ENCODE measurements around the gene MAP3K14.

MAP3K14 gene

GRCh38 chr17:45316434-45317110 is at the start of gene MAP3K14:
Gene MAP3K14 (minus strand): TSS chr17:45317020. CDS start chr17:45290745, 26,275 bp downstream.
- Histone ChIP-seq H2AFZ (peak within 1 kb of the TSS; percentile 91), H3K9ac (peak within 1 kb of the TSS; percentile 74)

GRCh38 chr17:45366049-45366448 is 49.2 kb upstream of the MAP3K14 start:
- Histone ChIP-seq H3K9ac (no peak overlapping the region), H3K27ac (no peak overlapping the region), H3K79me2 (no peaks in the 10 kb centered on the region), H3K4me3 (ENCODE audit: low read depth, low read length) (no peak overlapping the region), H3K9me3 (ENCODE audit: control insufficient read depth, low read length) (no peaks in the 10 kb centered on the region), H3K36me3 (ENCODE audit: control insufficient read depth, insufficient read depth, low read length) (no peaks in the 10 kb centered on the region), H3K27me3 (ENCODE audit: control insufficient read depth, insufficient read depth, low read length) (no peaks in the 10 kb centered on the region), H3K4me1 (peaks cover under 1% of the 10 kb centered on the region), H2AFZ (no peak overlapping the region), H3K4me2 (ENCODE audit: low read length) (no peak overlapping the region)
- no peak for TF ChIP-seq CTCF (IDR thresholded peaks at IDR 0.05)

More at GRCh38 chr17:45316434-45317110, at the start of gene MAP3K14:
- no peaks in the 10 kb centered on the region for H3K36me3 ChIP-seq (ENCODE audit: control insufficient read depth, insufficient read depth, low read length)
- H3K4me3 ChIP-seq (ENCODE audit: low read depth, low read length), result peak within 1 kb of the TSS; percentile 80
- peaks cover 35% of the 10 kb centered on the region for H3K79me2 ChIP-seq
- H3K4me1 ChIP-seq, result peaks cover 60% of the 10 kb centered on the region
- H3K27ac ChIP-seq, result peak within 1 kb of the TSS; percentile 92
- H3K27me3 ChIP-seq (ENCODE audit: control insufficient read depth, insufficient read depth, low read length), result no peaks in the 10 kb centered on the region
- peak; percentile 23 for TF ChIP-seq CTCF (IDR thresholded peaks at IDR 0.05)
- H3K9me3 ChIP-seq (ENCODE audit: control insufficient read depth, low read length), result no peaks in the 10 kb centered on the region
- peak within 1 kb of the TSS; percentile 76 for H3K4me2 ChIP-seq (ENCODE audit: low read length)

GRCh38 chr17:45364531-45365390 is 47.9 kb upstream of the MAP3K14 start:
- Histone ChIP-seq H3K4me1 (no peaks in the 10 kb centered on the region), H3K27ac (no peak overlapping the region), H3K9ac (no peak overlapping the region), H2AFZ (no peak overlapping the region), H3K4me2 (ENCODE audit: low read length) (no peak overlapping the region), H3K4me3 (ENCODE audit: low read depth, low read length) (no peak overlapping the region), H3K9me3 (ENCODE audit: control insufficient read depth, low read length) (no peaks in the 10 kb centered on the region), H3K79me2 (no peaks in the 10 kb centered on the region), H3K36me3 (ENCODE audit: control insufficient read depth, insufficient read depth, low read length) (no peaks in the 10 kb centered on the region), H3K27me3 (ENCODE audit: control insufficient read depth, insufficient read depth, low read length) (no peaks in the 10 kb centered on the region)
- TF ChIP-seq CTCF (IDR thresholded peaks at IDR 0.05), result no peak

- Histone ChIP-seq H3K27me3 (ENCODE audit: control insufficient read depth, insufficient read depth, low read length) (no peaks in the 10 kb centered on the region), H3K79me2 (no peaks in the 10 kb centered on the region), H3K9me3 (ENCODE audit: control insufficient read depth, low read length) (no peaks in the 10 kb centered on the region), H2AFZ (no peak overlapping the region), H3K4me3 (ENCODE audit: low read depth, low read length) (no peak overlapping the region), H3K4me1 (no peaks in the 10 kb centered on the region), H3K36me3 (ENCODE audit: control insufficient read depth, insufficient read depth, low read length) (no peaks in the 10 kb centered on the region), H3K27ac (no peak overlapping the region), H3K4me2 (ENCODE audit: low read length) (no peak overlapping the region), H3K9ac (no peak overlapping the region)
- no peak for TF ChIP-seq CTCF (IDR thresholded peaks at IDR 0.05)
Measured at GRCh38 chr17:45363498-45363897, 46.7 kb upstream of the MAP3K14 start.
